ENCODE results near the gene FOXS1.
"Not testable (repeated sequence)": the region's sequence is repeated elsewhere in the genome, so short reads cannot be mapped to it uniquely, and the experiment has no call there.

The FOXS1 gene

DNA sequence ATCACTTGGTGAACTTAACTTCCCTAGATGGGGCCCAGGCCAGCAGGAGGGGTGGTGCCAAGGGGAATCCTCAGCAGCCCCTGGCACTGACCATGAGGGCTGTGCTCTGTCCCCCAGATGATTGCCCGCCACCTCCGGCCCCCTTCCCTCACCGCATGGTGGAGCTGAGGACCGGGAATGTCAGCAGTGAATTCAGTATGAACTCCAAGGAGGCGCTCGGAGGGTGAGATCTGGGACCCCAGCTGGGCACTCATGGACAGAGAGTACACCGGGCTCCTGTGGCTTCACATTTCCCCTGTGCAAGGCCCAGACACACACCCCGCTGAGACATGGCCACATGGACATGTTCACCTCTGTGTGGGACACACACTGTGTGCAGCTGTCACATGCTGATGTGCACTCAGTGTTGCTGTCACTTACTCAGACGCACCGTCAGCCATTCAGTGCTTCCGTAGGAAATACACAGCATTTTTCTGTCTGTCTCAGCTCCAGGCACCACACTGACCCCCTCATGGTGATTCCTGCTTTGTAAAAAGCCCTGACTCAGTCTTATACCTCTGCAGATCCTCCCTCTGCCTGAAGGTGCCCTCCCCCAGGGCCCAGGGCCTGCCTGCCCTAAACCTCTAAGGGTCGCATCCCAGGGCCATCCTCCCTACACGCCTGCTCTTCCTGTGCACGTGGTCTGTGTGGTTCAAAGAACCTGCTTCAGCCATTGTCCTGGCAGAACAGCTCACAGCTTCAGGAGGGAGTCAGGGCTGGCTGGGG, 21.9 kb downstream of the FOXS1 start:
- no peak for DNase-seq (ENCODE audit: low read depth in 3 of 3)

DNA sequence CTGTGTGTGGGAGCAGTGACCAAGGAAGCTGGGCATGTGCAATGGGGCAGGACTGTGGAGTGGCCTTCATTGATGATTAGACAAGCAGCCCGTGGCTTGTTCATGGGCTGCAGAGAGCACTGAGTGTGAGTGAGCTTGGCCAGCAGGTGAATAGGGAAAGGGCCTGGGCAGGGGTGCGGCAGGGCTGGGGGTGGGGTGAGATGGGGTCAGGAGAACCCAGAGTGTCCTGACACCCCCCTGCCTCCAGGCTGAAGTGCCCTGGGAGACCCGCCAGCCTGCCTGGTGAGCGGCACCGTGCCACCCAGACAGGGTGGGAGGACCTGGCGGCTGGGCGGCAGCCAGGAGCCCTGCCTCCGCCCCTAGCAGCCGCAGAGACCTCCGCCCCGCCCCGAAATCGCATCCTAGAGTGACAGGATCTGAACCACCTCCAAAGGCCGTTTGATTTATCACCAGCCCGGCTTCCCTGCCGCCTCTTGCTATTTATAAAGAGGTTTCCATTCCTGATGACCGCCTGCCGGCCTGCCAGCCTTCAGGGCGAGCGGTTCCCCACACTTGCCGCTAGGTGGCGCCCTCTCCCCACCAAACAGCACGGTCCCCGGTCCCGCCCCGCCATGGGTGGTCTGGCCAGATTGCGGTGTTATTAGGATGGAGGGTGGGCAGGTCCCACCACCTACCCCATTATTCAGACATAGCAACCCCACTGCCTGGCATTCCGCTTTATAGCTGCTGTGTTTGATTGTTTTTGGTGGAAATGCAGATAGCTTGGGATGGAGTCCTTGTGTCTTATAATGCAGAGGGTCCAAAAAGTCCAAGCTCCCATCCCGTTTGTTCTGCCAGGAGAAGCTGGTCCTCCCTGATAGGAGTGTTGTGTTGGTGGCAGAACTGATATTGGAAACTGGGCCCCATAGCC, 22.7 kb downstream of the FOXS1 start:
- DNase-seq (ENCODE audit: low read depth in 3 of 3), result peak; percentile 60 to 65 (median 63)

DNA sequence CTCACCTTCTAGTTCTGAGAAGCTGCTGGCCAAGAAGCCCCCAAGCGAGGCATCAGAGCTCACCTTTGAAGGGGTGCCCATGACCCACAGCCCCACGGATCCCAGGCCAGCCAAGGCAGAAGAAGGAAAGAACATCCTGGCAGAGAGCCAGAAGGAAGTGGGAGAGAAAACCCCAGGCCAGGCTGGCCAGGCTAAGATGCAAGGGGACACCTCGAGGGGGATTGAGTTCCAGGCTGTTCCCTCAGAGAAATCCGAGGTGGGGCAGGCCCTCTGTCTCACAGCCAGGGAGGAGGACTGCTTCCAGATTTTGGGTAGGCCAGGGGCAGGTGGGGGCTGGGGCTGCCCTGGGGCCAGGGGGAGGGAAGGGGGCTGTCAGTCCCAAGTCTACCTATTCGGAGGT, 24.0 kb downstream of the FOXS1 start:
- no peak for DNase-seq (ENCODE audit: low read depth in 3 of 3)

DNA sequence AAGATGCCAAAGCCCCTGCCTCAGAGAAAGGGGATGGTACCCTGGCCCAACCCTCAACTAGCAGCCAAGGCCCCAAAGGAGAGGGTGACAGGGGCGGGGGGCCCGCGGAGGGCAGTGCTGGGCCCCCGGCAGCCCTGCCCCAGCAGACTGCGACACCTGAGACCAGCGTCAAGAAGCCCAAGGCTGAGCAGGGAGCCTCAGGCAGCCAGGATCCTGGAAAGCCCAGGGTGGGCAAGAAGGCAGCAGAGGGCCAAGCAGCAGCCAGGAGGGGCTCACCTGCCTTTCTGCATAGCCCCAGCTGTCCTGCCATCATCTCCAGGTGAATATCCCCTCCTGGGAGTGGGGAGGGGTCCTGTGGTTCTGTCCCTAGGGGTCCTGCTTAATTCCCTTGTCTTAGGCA, 25.2 kb downstream of the FOXS1 start:
- no peak for DNase-seq (ENCODE audit: low read depth in 3 of 3)

DNA sequence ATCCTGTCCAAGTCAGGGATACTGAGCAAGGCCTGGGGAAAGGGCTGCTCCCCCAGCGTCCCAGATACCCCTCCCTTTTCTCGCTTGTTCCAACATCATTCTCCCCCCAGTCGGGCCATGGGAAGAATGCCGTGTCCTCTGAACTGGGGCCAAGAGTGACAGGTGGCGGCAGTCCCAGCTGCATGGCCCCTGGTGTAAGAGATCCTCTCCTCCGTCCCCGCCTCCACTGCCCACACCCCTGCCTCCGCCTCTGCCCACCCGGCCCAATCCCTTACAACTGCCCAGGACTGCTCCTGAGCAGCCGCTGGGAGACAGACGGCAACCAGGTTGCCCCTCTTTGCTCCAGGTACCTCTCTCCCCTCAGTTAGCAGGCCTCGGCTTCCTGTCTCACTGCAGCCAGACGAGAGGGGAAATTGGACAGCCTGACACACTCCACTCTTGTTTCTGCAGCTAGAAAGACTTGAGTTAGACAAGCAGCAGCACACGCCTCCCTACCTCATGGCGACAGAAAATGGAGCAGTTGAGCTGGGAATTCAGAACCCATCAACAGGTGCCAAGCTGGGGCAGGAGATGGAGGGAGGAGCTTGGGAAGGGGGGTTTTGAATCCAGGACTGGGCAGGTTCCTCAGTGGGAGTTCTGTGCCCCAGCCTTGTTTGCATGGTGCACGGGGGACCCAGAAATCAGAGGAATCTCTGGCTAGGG, 26.2 kb downstream of the FOXS1 start, which contains the start of gene MYLK2:
Gene MYLK2, plus strand, starts transcription at position 274 of the 702 bp plus-strand sequence. Its CDS starts 225 bp downstream, at position 499.
- no peak for DNase-seq (ENCODE audit: low read depth in 3 of 3)

DNA sequence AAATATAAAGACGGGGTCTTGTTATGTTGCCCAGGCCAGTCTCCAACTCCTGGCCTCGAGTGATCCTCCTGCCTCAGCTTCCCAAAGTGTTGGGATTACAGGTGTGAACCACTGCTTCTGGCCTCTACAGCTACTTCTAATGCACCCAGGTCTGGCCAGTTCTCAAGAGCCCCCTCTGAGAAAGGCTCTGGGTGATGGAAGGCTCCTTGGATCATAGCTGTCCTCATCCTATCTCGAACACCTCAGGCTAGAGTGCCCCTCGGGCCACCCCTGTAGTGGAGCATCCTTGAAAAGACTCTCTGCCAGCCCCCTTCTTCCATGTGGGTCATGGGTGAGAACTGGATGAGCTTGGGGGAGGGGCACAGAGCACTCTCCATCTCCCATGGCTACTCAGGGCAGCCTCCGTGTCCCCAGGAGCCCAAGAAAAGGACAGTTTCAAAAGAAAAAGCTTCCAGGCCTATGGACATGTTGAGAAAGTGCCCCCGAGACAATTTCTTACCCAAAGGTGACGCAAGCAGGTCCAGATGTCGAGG, 27.0 kb downstream of the FOXS1 start:
- no peak for DNase-seq (ENCODE audit: low read depth in 3 of 3)

DNA sequence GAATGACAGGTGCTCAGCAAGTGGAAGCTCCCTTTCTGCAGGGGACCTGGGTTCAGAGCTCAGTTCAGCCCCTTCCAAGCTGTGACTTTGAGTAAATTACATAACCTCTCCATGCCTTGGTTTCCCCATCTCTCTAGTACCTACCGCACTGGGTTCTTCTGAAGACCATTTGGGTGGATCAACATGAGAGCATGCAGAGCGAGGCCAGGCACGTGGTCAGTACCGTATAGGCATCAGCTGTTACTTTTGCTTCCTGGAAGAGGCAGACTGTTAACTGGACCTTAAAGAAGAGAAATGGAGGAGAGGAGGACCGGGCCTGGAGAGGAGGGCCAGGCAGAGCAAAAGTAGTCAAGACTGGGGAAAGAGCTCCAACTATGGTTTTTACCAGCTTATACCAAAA, 27.9 kb downstream of the FOXS1 start:
- no peak for DNase-seq (ENCODE audit: low read depth in 3 of 3)

DNA sequence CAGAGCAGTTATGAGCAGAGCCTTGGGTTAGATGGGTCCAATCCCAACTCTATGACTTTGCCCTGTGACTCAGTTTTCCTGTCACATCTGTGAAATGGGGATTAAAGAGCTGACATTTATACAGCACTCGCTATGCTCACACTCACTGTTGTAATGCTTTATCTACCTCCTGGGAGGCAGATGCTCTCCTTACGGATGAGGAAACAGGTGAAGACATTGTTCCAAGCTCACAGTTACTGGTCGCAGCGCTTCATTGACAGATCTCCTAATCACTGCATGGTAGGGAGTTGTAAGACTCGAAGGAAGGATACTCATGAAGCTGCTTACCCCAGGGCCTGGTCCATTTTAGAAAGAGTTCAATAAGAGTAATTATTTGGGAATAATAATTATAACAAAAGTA, 29.2 kb downstream of the FOXS1 start:
- DNase-seq (ENCODE audit: low read depth in 3 of 3), result no peak

DNA sequence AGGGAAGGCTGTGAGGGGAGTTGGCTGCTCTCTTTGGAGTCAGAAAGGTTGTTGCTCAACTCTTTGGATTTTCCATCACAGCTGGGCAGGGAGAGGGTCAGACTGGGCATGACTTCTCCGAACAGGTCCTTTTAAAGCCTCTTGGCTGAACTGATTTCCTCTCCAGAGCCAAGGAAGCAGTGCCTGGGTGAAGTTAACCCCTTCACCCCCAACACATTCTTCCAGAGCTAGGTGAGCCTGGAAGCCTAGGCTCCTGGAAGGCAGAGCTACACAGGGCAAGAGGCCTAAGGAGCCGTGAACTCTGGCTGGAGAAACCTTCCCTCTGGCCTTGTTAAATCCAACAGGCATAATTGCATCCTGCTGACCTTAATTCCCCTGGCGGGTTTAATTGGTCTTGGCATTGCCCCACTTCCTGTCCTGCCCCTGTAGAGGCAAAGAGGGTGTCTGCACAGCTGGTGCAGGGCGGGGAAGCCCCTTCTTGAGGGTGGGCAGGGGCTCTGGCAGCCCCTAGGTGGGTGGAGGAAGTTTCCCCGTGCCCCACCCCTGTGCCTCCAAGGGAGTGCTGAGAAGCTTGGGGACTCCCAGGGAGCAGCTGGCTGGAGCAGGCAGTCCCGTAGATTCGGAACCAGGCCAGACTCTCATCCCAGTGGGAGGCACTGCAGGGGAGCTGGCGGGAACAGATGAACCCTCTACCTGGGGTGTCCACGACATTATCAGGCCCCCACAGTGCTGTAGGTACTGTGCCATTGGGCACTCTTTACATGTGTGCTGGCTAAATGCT, 29.8 kb downstream of the FOXS1 start:
- no peak for DNase-seq (ENCODE audit: low read depth in 3 of 3)

DNA sequence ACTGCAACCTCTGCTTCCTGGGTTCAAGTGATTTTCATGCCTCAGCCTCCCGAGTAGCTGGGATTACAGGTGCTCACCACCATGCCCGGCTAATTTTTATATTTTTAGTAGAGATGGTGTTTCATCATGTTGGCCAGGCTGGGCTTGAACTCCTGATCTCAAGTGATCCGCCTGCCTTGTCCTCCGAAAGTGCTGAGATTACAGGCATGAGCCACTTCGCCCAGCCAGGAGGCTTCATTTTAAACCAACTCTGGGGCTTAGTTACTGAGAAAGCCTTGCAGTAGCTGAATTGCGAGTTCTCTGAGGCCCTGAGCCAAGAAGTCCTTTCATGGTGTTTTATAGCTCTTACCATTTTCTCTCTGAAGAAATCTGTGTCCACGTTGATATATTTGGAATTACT, 31.3 kb downstream of the FOXS1 start:
- DNase-seq (ENCODE audit: low read depth in 3 of 3), result not testable (repeated sequence)

DNA sequence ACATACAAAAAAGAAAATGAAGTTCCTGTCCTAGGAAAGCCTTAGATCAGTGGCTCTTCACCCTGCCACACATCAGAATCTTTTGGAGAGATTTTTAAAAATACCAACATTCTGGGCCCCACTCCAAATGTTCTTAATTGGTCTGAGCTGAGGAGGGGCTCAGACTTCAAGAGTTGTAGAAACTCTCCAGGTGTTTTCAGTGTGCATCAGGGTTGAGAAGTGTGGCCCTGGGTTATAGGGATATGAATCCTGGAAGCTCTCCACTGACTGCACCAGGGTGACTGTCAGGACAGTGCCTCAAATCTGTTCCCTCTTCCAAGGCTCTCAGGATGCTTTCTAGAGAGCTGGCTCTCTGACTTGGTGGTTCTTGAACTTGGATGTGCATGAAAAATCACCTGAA, 31.8 kb downstream of the FOXS1 start:
- DNase-seq (ENCODE audit: low read depth in 3 of 3), result no peak

DNA sequence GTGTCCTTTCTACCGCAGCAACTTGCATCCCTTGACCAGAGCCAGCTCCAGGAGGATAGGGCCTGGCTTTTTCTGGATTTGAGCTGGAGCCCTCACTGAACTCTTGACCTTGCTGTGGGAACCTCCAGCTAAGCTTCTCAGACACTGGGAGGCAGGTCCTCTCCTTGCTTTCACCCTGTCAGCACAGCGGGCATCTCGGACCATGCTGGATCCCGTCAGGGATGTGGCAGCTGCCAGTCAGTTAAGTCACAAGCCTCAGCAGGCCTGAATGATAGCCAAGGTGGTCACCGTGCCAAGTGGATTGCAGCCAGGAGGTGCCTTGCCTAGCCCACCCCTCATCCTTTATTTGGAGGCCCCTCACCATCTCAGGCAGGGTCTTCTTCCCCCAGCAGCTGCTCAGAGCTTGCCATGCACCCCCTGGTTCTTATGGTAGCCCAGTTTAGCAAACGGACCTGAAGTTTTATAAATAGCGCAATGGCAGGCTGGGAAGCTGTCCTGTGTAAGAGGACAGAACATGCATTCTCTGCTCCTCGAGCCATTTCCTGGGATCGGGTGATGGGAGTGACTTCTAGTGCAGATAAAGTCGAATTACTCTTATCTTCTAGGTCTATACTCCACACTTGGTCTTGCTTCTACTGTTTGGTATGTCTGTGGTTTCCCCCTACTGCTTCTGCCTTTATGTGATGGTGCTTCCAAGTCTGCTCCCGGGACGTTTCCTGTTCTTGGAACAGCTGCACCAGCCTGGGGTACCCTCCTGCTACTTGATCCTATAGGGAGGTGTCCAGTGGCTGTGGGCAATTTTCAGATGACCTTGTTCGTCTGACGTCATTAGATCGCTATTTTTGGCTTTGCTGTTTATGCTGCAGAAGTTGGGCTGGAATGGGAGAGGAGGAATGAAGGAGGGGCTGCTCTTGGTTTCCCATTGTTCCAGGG, 33.3 kb downstream of the FOXS1 start:
- DNase-seq (ENCODE audit: low read depth in 3 of 3), result no peak

DNA sequence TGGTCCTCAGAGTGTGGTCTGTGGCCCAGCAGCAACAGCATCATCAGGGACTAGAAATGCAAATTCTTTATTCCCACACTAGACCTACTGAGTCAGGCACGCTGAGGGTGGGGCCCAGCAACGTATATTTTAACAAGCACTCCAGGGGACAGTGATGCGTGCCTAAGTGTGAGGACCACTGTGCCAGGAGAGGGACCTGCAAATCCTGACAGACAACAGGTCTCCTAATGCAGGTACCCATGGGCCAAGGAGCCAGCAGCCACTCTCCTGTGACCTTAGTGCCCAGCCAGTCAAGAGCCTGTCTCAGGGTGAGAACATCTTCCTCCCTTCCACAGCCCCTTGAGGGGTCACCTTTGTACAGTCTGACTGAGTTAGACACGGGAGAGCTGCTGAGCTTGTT, 34.2 kb downstream of the FOXS1 start:
- no peak for DNase-seq (ENCODE audit: low read depth in 3 of 3)

DNA sequence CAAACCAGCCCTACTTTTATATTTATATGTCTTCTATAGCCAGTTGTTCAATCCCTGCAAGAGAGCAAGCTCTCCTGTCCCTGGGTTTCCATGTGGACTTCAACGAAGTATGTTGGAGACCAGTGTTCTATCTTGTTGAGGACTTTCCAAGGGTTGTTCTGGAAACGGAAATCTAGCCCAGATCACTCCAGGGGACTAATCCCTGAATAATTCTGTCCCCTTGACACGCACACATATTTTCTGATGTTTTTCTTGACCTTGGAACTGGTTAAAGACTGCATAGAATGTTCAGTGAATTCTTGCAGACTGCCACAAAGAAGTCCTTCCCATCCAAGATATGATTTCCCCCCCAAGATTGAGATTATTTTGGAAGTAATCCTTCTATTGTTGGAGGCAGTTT, 35.7 kb downstream of the FOXS1 start:
- DNase-seq (ENCODE audit: low read depth in 3 of 3), result no peak

DNA sequence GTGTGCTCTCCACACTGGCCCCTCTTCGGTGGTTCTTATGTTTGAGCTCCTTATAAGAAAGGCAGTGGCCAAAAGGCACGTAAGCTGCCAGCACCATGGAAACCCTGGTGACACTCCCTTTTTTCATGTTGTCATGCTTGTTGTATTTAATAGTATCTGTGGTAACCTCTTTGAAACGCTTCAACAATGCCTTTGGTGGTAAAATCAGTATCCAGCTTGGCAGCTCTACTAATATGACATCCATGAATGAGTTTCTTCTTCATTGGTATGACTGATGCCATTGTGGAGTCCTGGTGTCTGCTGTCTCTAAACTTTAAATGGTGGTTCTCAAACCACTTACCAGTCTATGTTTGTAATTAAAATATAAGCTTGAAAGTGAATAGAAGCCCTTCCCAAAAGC, 36.9 kb downstream of the FOXS1 start:
- no peak for DNase-seq (ENCODE audit: low read depth in 3 of 3)

DNA sequence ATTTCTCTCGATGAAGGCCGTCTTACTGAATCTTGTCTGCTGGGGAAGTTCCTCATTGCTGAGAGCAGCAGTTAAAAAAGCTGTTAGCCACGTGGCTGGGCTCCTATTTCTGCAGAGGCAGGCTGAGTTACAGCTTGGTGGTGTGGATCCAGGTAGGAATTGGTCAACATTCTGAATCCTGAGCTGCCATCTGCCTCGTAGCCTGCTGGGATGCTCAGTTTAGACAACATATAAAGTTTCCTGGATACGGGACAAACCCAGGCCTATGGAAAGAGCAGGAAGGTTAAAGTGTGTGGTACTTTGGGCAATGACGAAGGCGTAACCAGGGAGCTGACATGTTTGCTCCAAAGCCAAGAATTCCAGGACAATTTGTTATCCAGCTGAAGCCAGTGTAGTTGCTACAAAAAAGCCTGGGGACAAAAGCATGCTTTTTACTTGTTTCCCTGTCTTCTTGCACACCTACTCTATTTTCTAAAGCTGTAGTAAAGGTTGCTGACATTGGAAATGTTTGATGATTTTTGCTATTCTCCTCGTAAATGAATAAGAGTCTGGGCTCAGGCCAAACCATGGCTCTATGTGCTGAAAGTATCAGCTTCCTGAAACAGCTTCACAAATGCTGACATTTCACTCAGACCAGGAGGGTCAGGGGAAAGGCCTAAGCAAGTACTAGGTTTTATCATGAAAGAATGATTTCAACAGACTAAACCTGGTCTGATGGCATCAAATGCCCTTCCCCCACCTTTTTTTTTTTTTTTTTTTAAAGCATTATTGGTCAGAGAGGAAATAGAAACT, 38.6 kb downstream of the FOXS1 start:
- no peak for DNase-seq (ENCODE audit: low read depth in 3 of 3)

DNA sequence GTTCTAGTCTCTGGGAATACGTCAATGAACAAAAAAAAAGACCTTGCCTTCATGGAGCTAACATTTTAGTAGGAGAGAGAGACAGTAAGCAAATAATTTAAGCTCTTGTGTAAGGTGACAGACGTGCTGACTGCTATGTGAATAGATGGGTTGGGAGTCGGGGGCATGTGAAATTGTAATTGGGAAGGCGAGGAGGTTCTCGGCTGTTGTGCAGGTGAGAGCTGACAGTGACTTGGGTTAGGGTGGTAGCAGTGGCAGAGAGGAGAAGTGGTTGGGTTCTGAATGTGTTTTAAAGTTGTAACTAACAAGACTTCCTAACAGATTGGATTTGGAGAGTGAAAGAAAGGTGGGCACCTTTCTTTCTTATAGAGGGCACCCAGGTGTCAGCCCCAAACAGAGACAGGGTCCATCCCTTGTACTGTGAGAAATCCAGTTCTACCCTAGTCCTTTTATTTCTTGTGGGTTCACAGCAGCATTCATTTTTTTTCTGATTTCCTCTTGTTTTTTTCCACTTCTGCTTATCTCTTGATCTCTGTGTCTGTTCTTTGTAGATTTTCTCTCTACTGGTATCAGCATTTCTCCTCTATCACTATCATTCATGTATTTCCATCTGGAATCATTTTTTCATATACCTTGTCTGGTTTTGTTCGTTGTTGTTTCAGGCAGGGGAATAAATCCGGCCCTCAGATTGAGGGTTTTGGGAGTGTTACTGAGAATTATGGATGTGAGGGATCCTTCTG, 41.7 kb downstream of the FOXS1 start:
- DNase-seq (ENCODE audit: low read depth in 3 of 3), result no peak

DNA sequence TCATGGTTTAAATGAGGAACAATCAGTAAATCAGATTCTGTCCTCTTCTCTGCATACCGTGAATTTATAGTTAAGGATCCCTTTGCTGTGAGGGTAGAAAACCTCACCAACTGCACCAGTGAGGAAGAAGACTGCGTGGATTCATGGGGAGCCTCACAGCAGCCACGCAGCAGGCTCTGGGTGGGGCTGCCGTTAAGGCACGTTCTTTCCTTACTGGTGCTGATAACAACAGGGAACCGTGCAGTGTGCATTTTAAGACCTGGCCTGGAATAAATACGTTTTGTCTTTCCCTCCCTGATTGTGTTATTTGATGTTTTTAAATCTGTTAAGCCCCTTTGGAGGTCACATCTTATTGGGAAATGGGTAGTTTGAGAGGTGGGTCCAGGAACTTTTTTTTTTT, 43.9 kb downstream of the FOXS1 start:
- DNase-seq (ENCODE audit: low read depth in 3 of 3), result no peak

DNA sequence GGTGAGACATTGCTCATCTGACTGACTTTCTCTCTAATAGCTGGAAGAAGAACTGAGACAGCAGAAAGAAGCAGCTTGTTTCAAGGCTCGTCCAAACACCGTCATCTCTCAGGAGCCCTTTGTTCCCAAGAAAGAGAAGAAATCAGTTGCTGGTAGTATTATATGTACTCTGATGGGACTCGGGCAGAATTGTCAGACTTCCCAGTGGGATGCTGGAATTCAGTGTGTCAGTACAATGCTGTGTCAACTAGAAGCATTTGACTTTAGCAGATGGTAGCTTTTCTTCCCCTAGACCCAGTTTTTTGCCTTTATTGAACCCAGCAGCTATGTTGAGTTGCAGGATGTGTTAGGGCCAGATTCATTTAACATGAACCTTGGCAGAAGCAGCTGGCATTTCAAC, 48.0 kb downstream of the FOXS1 start:
- DNase-seq (ENCODE audit: low read depth in 3 of 3), result no peak
